Caco-2 (cell line): ENCODE results near the gene PHF21B. TPM values are rescaled to one million over a fixed set of nuclear protein-coding genes. Genes with fewer than 3 reads are reported as not detected.

Source experiments
- BruUV-seq: library from RNA; stranded (reverse); fragments of 400-500 nt; replicated peaks from 2 replicates; lab custom pipeline; 2021; lab: Mats Ljungman, UMichigan
- CTCF ChIA-PET: fragments of 300-600 bp; sonication (Branson Sonifier 250); formaldehyde crosslinking; loops from one replicate; lab custom pipeline; 2022; ENCODE audit warnings: antibody characterized with exemption; lab: Charles Lee
- POLR2A ChIA-PET: fragments of 300-600 bp; sonication (Branson Sonifier 250); formaldehyde crosslinking; loops from one replicate; lab custom pipeline; 2022; ENCODE audit warnings: antibody characterized with exemption; lab: Charles Lee
- DNase-seq, 2 experiments: peaks; one replicate each; pipeline versions ENCODE4 v3.0.0 to v3.0.0-alpha.2; 2020 to 2022
- H3K27me3 ChIP-seq: replicated peaks from 2 replicates; pipeline ENCODE4 v1.6.0; 2011; ENCODE audit warnings: low read length; ENCODE audit not compliant: control insufficient read depth, insufficient read depth
- H3K36me3 ChIP-seq: 2 replicates; pipeline ENCODE4 v1.5.1; 2011; ENCODE audit warnings: low read length; ENCODE audit not compliant: control insufficient read depth, insufficient read depth
- H3K4me1 ChIP-seq: fragments of 250-450 bp; sonication (Bioruptor Pico); 2 replicates; pipeline ENCODE4 v1.5.1; 2020; ENCODE audit warnings: mild to moderate bottlenecking
- H3K4me3 ChIP-seq: 2 replicates; pipeline ENCODE4 v1.5.1; 2011; ENCODE audit warnings: low read depth, mild to moderate bottlenecking, control low read depth, low read length
- H3K9me3 ChIP-seq: fragments of 250-450 bp; sonication (Bioruptor Pico); 2 replicates; pipeline ENCODE4 v1.5.1; 2020; ENCODE audit warnings: mild to moderate bottlenecking, moderate library complexity
- H3K27ac Mint-ChIP-seq: one replicate; pipeline ENCODE4 v1.8.0; 2022; ENCODE audit warnings: mixed read lengths; ENCODE audit not compliant: unreplicated experiment
- H3K27me3 Mint-ChIP-seq: one replicate; pipeline ENCODE4 v1.8.0; 2022; ENCODE audit warnings: mixed read lengths; ENCODE audit not compliant: insufficient read depth, unreplicated experiment
- H3K36me3 Mint-ChIP-seq: one replicate; pipeline ENCODE4 v1.8.0; 2022; ENCODE audit warnings: mild to moderate bottlenecking, mixed read lengths; ENCODE audit not compliant: insufficient read depth, unreplicated experiment
- H3K4me1 Mint-ChIP-seq: one replicate; pipeline ENCODE4 v1.8.0; 2022; ENCODE audit warnings: low read depth, mixed read lengths; ENCODE audit not compliant: unreplicated experiment
- H3K4me3 Mint-ChIP-seq: one replicate; pipeline ENCODE4 v1.8.0; 2022; ENCODE audit warnings: mild to moderate bottlenecking, moderate library complexity, mixed read lengths; ENCODE audit not compliant: unreplicated experiment
- H3K9me3 Mint-ChIP-seq: one replicate; pipeline ENCODE4 v1.8.0; 2022; ENCODE audit warnings: mixed read lengths; ENCODE audit not compliant: unreplicated experiment
- CTCF ChIP-seq, 2 experiments: fragments of 200-600 bp in 1 of 2; IDR thresholded peaks; 1 replicate in 1 of 2; 2 replicates in 1 of 2; pipeline versions ENCODE4 v1.5.1 to v1.8.0; 2011 to 2022; ENCODE audit warnings: antibody characterized with exemption in 1 of 2, control low read depth in 1 of 2, inconsistent platforms in 1 of 2, low read depth in 1 of 2, low read length in 1 of 2, mild to moderate bottlenecking in 1 of 2, moderate library complexity in 1 of 2; ENCODE audit not compliant: insufficient read depth in 1 of 2, severe bottlenecking in 1 of 2, unreplicated experiment in 1 of 2
- intact Hi-C: fragments of 100-400 bp; cut with micrococcal nuclease; formaldehyde crosslinking; loops from one replicate; pipeline ENCODE4 v1.10.0; 2022; ENCODE audit not compliant: unreplicated experiment
- total RNA-seq: library from RNA; stranded (reverse); gene quantifications from 2 replicates; pipeline ENCODE4 v1.2.3, GENCODE V29; 2022

Gene PHF21B
- total RNA-seq, 1 experiment from 2014 or later, result 0.98 TPM

GRCh38 chr22:44928711-44929358, 81.0 kb downstream of the PHF21B start:
- H3K4me1 ChIP-seq, result peaks cover 8% of the 10 kb centered on the region; the same call in 1 of the 2 replicates
- BruUV-seq, result no TSS peak
- intact Hi-C loops, result no loop called here
- H3K27me3 ChIP-seq, result no peaks in the 10 kb centered on the region
- Mint-ChIP-seq H3K4me3 (no peak overlapping the region), H3K36me3 (peaks cover 2% of the 10 kb centered on the region), H3K4me1 (peaks cover 7% of the 10 kb centered on the region), H3K27ac (no peak overlapping the region), H3K27me3 (peaks cover 3% of the 10 kb centered on the region), H3K9me3 (peaks cover 4% of the 10 kb centered on the region)
- ChIA-PET POLR2A (no interaction called here), CTCF (no interaction called here)
- H3K4me3 ChIP-seq, result no peak overlapping the region
- no peak for TF ChIP-seq CTCF (IDR thresholded peaks at IDR 0.05; ENCODE audit: insufficient read depth in 1 of 2, low read depth in 1 of 2, low read length in 1 of 2, severe bottlenecking in 1 of 2, unreplicated experiment in 1 of 2)
- DNase-seq, result no peak
- H3K36me3 ChIP-seq, result no peaks in the 10 kb centered on the region
- no peaks in the 10 kb centered on the region for H3K9me3 ChIP-seq

GRCh38 chr22:44928136-44928463, 81.7 kb downstream of the PHF21B start:
- H3K27me3 ChIP-seq, result no peaks in the 10 kb centered on the region
- no TSS peak for BruUV-seq
- no peak overlapping the region for H3K4me3 ChIP-seq
- no peak for TF ChIP-seq CTCF (IDR thresholded peaks at IDR 0.05; ENCODE audit: insufficient read depth in 1 of 2, low read depth in 1 of 2, low read length in 1 of 2, severe bottlenecking in 1 of 2, unreplicated experiment in 1 of 2)
- Mint-ChIP-seq H3K27ac (no peak overlapping the region), H3K9me3 (peaks cover 10% of the 10 kb centered on the region), H3K4me3 (no peak overlapping the region), H3K4me1 (peaks cover 7% of the 10 kb centered on the region), H3K27me3 (peaks cover 5% of the 10 kb centered on the region), H3K36me3 (peaks cover 6% of the 10 kb centered on the region)
- ChIA-PET POLR2A (no interaction called here), CTCF (no interaction called here)
- no peaks in the 10 kb centered on the region for H3K36me3 ChIP-seq
- intact Hi-C loops, result no loop called here
- no peaks in the 10 kb centered on the region for H3K9me3 ChIP-seq
- peaks cover 8% of the 10 kb centered on the region; the same call in 1 of the 2 replicates for H3K4me1 ChIP-seq
- no peak for DNase-seq

GRCh38 chr22:44927463-44928135, 82.2 kb downstream of the PHF21B start:
- H3K36me3 Mint-ChIP-seq, result peaks cover 6% of the 10 kb centered on the region
- POLR2A ChIA-PET, result interaction anchor here (0.6 kb wide), 1 partner anchor 892 kb away, joined by 3 read pairs; no protein-coding TSS in a partner anchor
- peaks cover 9% of the 10 kb centered on the region for H3K27me3 Mint-ChIP-seq
- peaks cover 10% of the 10 kb centered on the region for H3K9me3 Mint-ChIP-seq
- Histone ChIP-seq H3K9me3 (peaks cover 4% of the 10 kb centered on the region; the same call in 1 of the 2 replicates), H3K27me3 (no peaks in the 10 kb centered on the region), H3K4me1 (peaks cover 8% of the 10 kb centered on the region; the same call in 1 of the 2 replicates), H3K4me3 (no peak overlapping the region), H3K36me3 (no peaks in the 10 kb centered on the region)
- intact Hi-C loops, result no loop called here
- H3K4me1 Mint-ChIP-seq, result peaks cover 7% of the 10 kb centered on the region
- CTCF ChIA-PET, result no interaction called here
- no peak overlapping the region for H3K27ac Mint-ChIP-seq
- DNase-seq, result no peak
- no peak for TF ChIP-seq CTCF (IDR thresholded peaks at IDR 0.05; ENCODE audit: insufficient read depth in 1 of 2, low read depth in 1 of 2, low read length in 1 of 2, severe bottlenecking in 1 of 2, unreplicated experiment in 1 of 2)
- BruUV-seq, result no TSS peak
- peak overlapping the region; percentile 12 for H3K4me3 Mint-ChIP-seq
